WERI-Rb-1 (cell line): ENCODE data around the gene POU2F3.

ENCODE experiments used
- DNase-seq: peaks from one replicate; pipeline ENCODE4 v3.0.0-alpha.2; 2020
- H3K27ac ChIP-seq: fragments of 250-450 bp; sonication (Bioruptor Pico); 2 replicates; pipeline ENCODE4 v1.5.1; 2020; ENCODE audit warnings: mild to moderate bottlenecking, moderate library complexity
- H3K27me3 ChIP-seq: fragments of 250-450 bp; sonication (Bioruptor Pico); 2 replicates; pipeline ENCODE4 v1.5.1; 2021; ENCODE audit warnings: mild to moderate bottlenecking, low read depth, moderate library complexity; ENCODE audit not compliant: insufficient read depth, severe bottlenecking
- H3K36me3 ChIP-seq: fragments of 250-450 bp; sonication (Bioruptor Pico); 2 replicates; pipeline ENCODE4 v1.5.1; 2020; ENCODE audit warnings: mild to moderate bottlenecking, moderate library complexity
- H3K4me3 ChIP-seq: 2 replicates; pipeline ENCODE4 v1.5.1; 2011; ENCODE audit warnings: low read depth, mild to moderate bottlenecking, control low read depth, low read length
- H3K9me3 ChIP-seq: fragments of 250-450 bp; sonication (Bioruptor Pico); 2 replicates; pipeline ENCODE4 v1.5.1; 2021; ENCODE audit warnings: mild to moderate bottlenecking, moderate library complexity; ENCODE audit not compliant: severe bottlenecking
- CTCF ChIP-seq: IDR thresholded peaks from 2 replicates; pipeline ENCODE4 v1.5.1; 2011; ENCODE audit warnings: low read depth, mild to moderate bottlenecking, control low read depth, inconsistent platforms, low read length

POU2F3 gene

DNA sequence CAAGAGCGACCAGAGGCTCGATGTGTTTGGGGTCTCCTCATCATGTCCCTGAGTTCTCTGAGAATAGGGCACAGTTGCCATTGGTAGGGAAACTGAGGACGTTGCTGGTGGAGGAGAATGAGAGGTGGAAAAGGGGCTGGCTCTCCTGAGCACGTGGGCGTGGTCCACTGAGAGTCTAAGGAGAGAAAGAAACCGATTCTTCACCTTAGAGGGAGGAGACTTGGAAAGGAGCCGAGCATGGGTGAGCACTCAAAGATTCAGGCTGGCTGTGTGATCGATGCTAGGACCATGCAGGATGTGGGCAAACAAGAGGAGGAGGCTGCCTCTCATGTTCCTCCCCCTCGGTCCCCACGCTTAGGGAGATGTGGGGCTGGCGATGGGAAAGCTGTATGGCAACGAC lies 65.3 kb downstream of the POU2F3 start:
- Histone ChIP-seq H3K9me3 (no peaks in the 10 kb centered on the region), H3K27ac (no peak overlapping the region), H3K27me3 (no peaks in the 10 kb centered on the region), H3K4me3 (no peak overlapping the region), H3K36me3 (no peaks in the 10 kb centered on the region)
- no peak for DNase-seq
- no peak for TF ChIP-seq CTCF

- H3K27ac ChIP-seq = no peak overlapping the region
- H3K4me3 ChIP-seq = no peak overlapping the region
- H3K36me3 ChIP-seq = no peaks in the 10 kb centered on the region
- peak; percentile 56 for TF ChIP-seq CTCF
- no peaks in the 10 kb centered on the region for H3K9me3 ChIP-seq
- H3K27me3 ChIP-seq = no peaks in the 10 kb centered on the region
- peak; percentile 16 for DNase-seq
Observed at GRCh38 chr11:120306519-120307242, 66.7 kb downstream of the POU2F3 start.

GRCh38 chr11:120307476-120307875 lies 67.5 kb downstream of the POU2F3 start:
- no peak for DNase-seq
- H3K27ac ChIP-seq = no peak overlapping the region
- no peaks in the 10 kb centered on the region for H3K9me3 ChIP-seq

DNA sequence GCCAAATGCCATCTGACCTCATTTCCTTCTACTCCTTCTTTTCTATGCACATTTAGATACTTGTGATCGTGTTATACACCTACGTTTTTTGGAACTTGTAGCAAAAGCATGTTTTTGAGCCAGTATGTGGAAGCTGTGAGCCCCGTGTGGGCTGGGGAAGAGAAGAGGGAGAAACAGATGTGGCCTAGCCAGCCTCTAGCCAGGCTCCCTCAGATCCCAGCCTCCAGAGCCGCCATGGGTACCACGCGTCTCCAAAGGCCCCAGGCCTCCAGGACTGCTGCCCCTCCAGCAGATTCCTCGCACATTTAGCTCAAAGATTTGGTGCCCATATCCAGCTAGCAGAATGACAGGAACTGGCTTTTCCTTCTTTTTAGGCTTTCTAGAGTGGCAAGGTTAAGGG lies 68.1 kb downstream of the POU2F3 start:
- TF ChIP-seq CTCF = no peak
- no peaks in the 10 kb centered on the region for H3K9me3 ChIP-seq
- H3K27me3 ChIP-seq = no peaks in the 10 kb centered on the region
- no peak overlapping the region for H3K4me3 ChIP-seq
- H3K36me3 ChIP-seq = no peaks in the 10 kb centered on the region
- DNase-seq = no peak
- no peak overlapping the region for H3K27ac ChIP-seq

More at GRCh38 chr11:120307476-120307875, 67.5 kb downstream of the POU2F3 start:
- Histone ChIP-seq H3K4me3 (no peak overlapping the region), H3K36me3 (no peaks in the 10 kb centered on the region), H3K27me3 (no peaks in the 10 kb centered on the region)
- TF ChIP-seq CTCF = no peak

- Histone ChIP-seq H3K9me3 (no peaks in the 10 kb centered on the region), H3K27me3 (no peaks in the 10 kb centered on the region), H3K4me3 (no peak overlapping the region), H3K36me3 (no peaks in the 10 kb centered on the region), H3K27ac (no peak overlapping the region)
- TF ChIP-seq CTCF = no peak
- no peak for DNase-seq
Observed at GRCh38 chr11:120310870-120311269, 70.9 kb downstream of the POU2F3 start.

DNA sequence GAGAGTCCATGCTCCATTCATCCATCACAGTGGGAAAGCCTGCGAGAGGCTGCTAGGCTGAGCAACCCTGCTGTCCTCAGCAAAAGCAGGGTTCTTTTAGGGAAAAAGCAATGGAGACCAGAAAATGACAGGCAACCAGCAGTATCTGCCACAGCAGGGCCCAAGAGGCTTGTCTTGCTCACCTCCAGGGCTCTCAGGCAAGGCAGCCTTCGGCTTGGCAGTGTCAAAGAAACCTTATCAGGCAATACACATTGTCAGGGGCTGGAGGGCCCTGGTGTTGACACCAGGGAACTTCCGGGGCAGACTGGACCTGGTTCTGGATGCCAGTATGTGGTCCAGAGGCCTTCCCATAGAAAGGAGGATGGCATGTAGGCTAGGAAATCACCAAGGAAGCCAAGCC lies 74.9 kb downstream of the POU2F3 start:
- H3K9me3 ChIP-seq = no peaks in the 10 kb centered on the region
- no peak for TF ChIP-seq CTCF
- DNase-seq = no peak
- H3K4me3 ChIP-seq = no peak overlapping the region
- H3K27me3 ChIP-seq = no peaks in the 10 kb centered on the region
- H3K36me3 ChIP-seq = no peaks in the 10 kb centered on the region
- no peak overlapping the region for H3K27ac ChIP-seq
